Natural killer cell (primary cell): ENCODE results near the gene PTGR2. TPM values are rescaled to one million over a fixed set of nuclear protein-coding genes. Genes with fewer than 3 reads are reported as not detected.
"Not testable (repeated sequence)": the region's sequence is repeated elsewhere in the genome, so short reads cannot be mapped to it uniquely, and the experiment has no call there.

ENCODE experiments used
- ATAC-seq, 3 donors: fragments of 150-1000 bp in 2 of 3; fragments of 200-7000 bp in 1 of 3; cut with Tn5 transposase; 1 replicate in 1 of 3; 2 replicates in 2 of 3; pipeline ENCODE4 v1.10.0; 2021; ENCODE audit warnings: mild to moderate bottlenecking in 2 of 3, moderate library complexity in 2 of 3
- DNase-seq, 2 donors: peaks; one replicate each; pipeline versions ENCODE4 v3.0.0 to v3.0.0-alpha.2; 2013 to 2021; ENCODE audit warnings: mixed read lengths in 1 of 2
- H3K27ac ChIP-seq: one replicate; pipeline ENCODE4 v1.5.1; 2013; ENCODE audit warnings: mild to moderate bottlenecking, low read length
- H3K27me3 ChIP-seq: one replicate; pipeline ENCODE4 v1.6.1; 2013; ENCODE audit warnings: low read length; ENCODE audit not compliant: control insufficient read depth, insufficient read depth
- H3K36me3 ChIP-seq: one replicate; pipeline ENCODE4 v1.6.1; 2013; ENCODE audit warnings: low read length; ENCODE audit not compliant: control insufficient read depth, insufficient read depth
- H3K4me1 ChIP-seq: one replicate; pipeline ENCODE4 v1.6.1; 2013; ENCODE audit warnings: low read length; ENCODE audit not compliant: control insufficient read depth, insufficient read depth
- H3K4me3 ChIP-seq: one replicate; pipeline ENCODE4 v1.5.1; 2013; ENCODE audit warnings: low read length
- H3K9me3 ChIP-seq: one replicate; pipeline ENCODE4 v1.6.1; 2013; ENCODE audit warnings: low read length; ENCODE audit not compliant: control insufficient read depth, insufficient read depth
- H3K27ac Mint-ChIP-seq, 2 donors: one replicate each; pipeline ENCODE4 v1.8.0; 2022; ENCODE audit warnings: mild to moderate bottlenecking in 2 of 2, mixed read lengths in 2 of 2, moderate library complexity in 1 of 2
- H3K27me3 Mint-ChIP-seq, 2 donors: one replicate each; pipeline ENCODE4 v1.8.0; 2022; ENCODE audit warnings: low read depth in 2 of 2, mixed read lengths in 2 of 2
- H3K36me3 Mint-ChIP-seq: one replicate; pipeline ENCODE4 v1.8.0; 2022; ENCODE audit warnings: mixed read lengths
- H3K4me1 Mint-ChIP-seq, 2 donors: one replicate each; pipeline ENCODE4 v1.8.0; 2022; ENCODE audit warnings: mixed read lengths in 2 of 2
- H3K4me3 Mint-ChIP-seq: one replicate; pipeline ENCODE4 v1.8.0; 2022; ENCODE audit warnings: mild to moderate bottlenecking, moderate library complexity, mixed read lengths
- H3K9me3 Mint-ChIP-seq, 2 donors: one replicate each; pipeline ENCODE4 v1.8.0; 2022; ENCODE audit warnings: mixed read lengths in 2 of 2
- CTCF ChIP-seq: fragments of 200-600 bp; IDR thresholded peaks from one replicate; pipeline ENCODE4 v1.8.0; 2022; ENCODE audit warnings: antibody characterized with exemption
- WGBS: methylation state at CpG from one replicate; pipeline ENCODE4 v1.1.7; 2013; ENCODE audit warnings: missing lambda C conversion rate; ENCODE audit not compliant: insufficient coverage; 5-methylcytosine and 5-hydroxymethylcytosine counted together
- intact Hi-C: fragments of 100-400 bp; cut with micrococcal nuclease; formaldehyde crosslinking; loops from one replicate; pipeline ENCODE4 v1.14.2; 2022
- total RNA-seq, 4 donors: library from RNA; stranded (reverse); fragments of 120-200 nt in 1 of 4; gene quantifications; one replicate each; pipeline versions ENCODE4 v1.2.3 to v1.2.4, GENCODE V29; 2013 to 2022

PTGR2 gene
- total RNA-seq, 3 donors from 2014 or later (not counting 1 experiment from before 2014, with no cell fraction given): 0.48 to 1.5 (median 1.5) TPM

DNA sequence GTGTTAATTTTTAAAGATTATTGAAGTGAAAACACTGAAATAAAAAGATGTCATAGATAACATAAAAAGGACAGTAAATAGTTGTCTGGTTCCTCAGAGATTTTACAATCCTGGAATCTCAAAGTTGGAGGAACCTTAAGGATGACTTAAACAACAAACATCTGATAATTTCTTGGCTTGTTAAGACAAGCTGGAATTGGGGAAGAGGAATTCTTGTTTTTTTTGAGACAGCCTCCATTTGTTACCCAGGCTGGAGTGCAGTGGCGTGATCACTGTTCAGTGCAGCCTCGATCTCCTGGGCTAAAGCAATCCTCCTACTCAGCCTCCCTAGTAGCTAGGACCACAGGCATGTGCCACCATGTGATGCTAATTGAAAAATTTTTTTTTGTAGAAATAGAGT lies 37.3 kb downstream of the PTGR2 start:
- H3K36me3 ChIP-seq: peaks cover 8% of the 10 kb centered on the region
- 90% methylated on average over 2 of the region's 2 CpGs for WGBS
- no peak for DNase-seq
- no peak overlapping the region for H3K27ac ChIP-seq
- no peak for ATAC-seq
- no peaks in the 10 kb centered on the region for H3K9me3 ChIP-seq
- TF ChIP-seq CTCF: no peak
- peaks cover 13% of the 10 kb centered on the region for H3K4me1 ChIP-seq
- intact Hi-C loops: loop anchor here (5.0 to 10.0 kb wide), 2 partner anchors 126 to 137 kb away; partner anchors contain the start of genes BBOF1 and ENTPD5
- H3K9me3 Mint-ChIP-seq: no peaks in the 10 kb centered on the region
- H3K27me3 Mint-ChIP-seq: no peaks in the 10 kb centered on the region
- H3K4me3 Mint-ChIP-seq: peak overlapping the region; percentile 14
- H3K27me3 ChIP-seq: no peaks in the 10 kb centered on the region
- peaks cover 42 to 54% of the 10 kb centered on the region in 2 donors for H3K4me1 Mint-ChIP-seq
- H3K36me3 Mint-ChIP-seq: no peaks in the 10 kb centered on the region
- H3K4me3 ChIP-seq: no peak overlapping the region
- peak overlapping the region; percentile 99 for H3K27ac Mint-ChIP-seq

GRCh38 chr14:73889376-73889775 lies 37.7 kb downstream of the PTGR2 start:
- Mint-ChIP-seq H3K4me1 (peaks cover 42 to 53% of the 10 kb centered on the region in 2 donors), H3K4me3 (no peak overlapping the region), H3K36me3 (no peaks in the 10 kb centered on the region), H3K27me3 (no peaks in the 10 kb centered on the region), H3K9me3 (no peaks in the 10 kb centered on the region), H3K27ac (peak overlapping the region; percentile 99)
- Histone ChIP-seq H3K27ac (no peak overlapping the region), H3K27me3 (no peaks in the 10 kb centered on the region), H3K4me1 (peaks cover 13% of the 10 kb centered on the region), H3K36me3 (peaks cover 12% of the 10 kb centered on the region), H3K4me3 (no peak overlapping the region), H3K9me3 (no peaks in the 10 kb centered on the region)
- ATAC-seq (no peak), DNase-seq (no peak)
- 97% methylated on average over 5 of the region's 5 CpGs for WGBS
- intact Hi-C loops: loop anchor here (5.0 to 10.0 kb wide), 2 partner anchors 125 to 137 kb away; partner anchors contain the start of genes BBOF1 and ENTPD5
- TF ChIP-seq CTCF: no peak

DNA sequence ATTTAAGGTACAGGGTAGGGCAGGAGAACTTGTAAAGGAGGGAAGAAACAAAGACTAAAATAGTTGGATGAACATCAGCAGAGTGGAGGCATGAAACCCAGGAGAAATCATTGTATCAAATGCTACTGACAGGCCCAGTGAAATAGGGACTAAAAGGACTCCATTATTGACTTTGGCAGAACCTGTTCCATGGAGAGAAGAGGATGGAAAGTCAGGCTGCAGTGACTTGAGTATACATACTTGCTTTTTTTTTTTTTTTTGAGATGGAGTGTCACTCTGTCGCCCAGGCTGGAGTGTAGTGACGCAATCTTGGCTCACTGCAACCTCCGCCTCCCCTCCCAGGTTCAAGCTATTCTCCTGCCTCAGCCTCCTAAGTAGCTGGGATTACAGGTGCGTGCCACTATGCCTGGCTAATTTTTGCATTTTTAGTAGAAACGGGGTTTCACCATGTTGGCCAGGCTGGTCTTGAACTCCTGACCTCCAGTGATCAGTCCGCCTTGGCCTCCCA lies 42.6 kb downstream of the PTGR2 start:
- H3K27me3 ChIP-seq, H3K4me1 ChIP-seq, H3K9me3 Mint-ChIP-seq, H3K27me3 Mint-ChIP-seq, H3K4me3 Mint-ChIP-seq, intact Hi-C loops, ATAC-seq, H3K27ac ChIP-seq, H3K9me3 ChIP-seq, DNase-seq, H3K4me3 ChIP-seq: not testable (repeated sequence)
- 99% methylated on average over 6 of the region's 6 CpGs for WGBS
- Mint-ChIP-seq H3K36me3 (peaks cover 12% of the 10 kb centered on the region), H3K4me1 (peaks cover 10 to 18% of the 10 kb centered on the region in 2 donors), H3K27ac (peak overlapping the region in 1 of 2 donors; percentile 37)
- H3K36me3 ChIP-seq: peaks cover 56% of the 10 kb centered on the region

GRCh38 chr14:73895939-73896338 lies 44.3 kb downstream of the PTGR2 start:
- Histone ChIP-seq H3K36me3 (peaks cover 64% of the 10 kb centered on the region), H3K4me1 (no peaks in the 10 kb centered on the region), H3K9me3 (no peaks in the 10 kb centered on the region), H3K27ac (no peak overlapping the region), H3K27me3 (no peaks in the 10 kb centered on the region), H3K4me3 (no peak overlapping the region)
- Mint-ChIP-seq H3K9me3 (no peaks in the 10 kb centered on the region), H3K4me1 (peaks cover 5 to 13% of the 10 kb centered on the region in 2 donors), H3K36me3 (peaks cover 12% of the 10 kb centered on the region), H3K4me3 (no peak overlapping the region), H3K27me3 (no peaks in the 10 kb centered on the region), H3K27ac (peak overlapping the region in 1 of 2 donors; percentile 4)
- WGBS: 80% methylated on average over 1 of the region's 1 CpG
- no peak for DNase-seq
- ATAC-seq: no peak
- TF ChIP-seq CTCF: no peak
- intact Hi-C loops: no loop called here
